Pancreas (tissue), 10 donors: Measurements from ENCODE around the gene RPS25. TPM values are rescaled to one million over a fixed set of nuclear protein-coding genes. Genes with fewer than 3 reads are reported as not detected.
"Not testable (repeated sequence)": the region's sequence is repeated elsewhere in the genome, so short reads cannot be mapped to it uniquely, and the experiment has no call there.

Experiments
- ATAC-seq, 4 donors: fragments of 200-7000 bp; cut with Tn5 transposase; one replicate each; pipeline versions ENCODE4 v1.8.0 to v1.9.1; 2020; ENCODE audit warnings: mild to moderate bottlenecking in 4 of 4, moderate library complexity in 4 of 4
- DNase-seq, 6 donors: peaks; one replicate each; pipeline ENCODE4 v3.0.0-alpha.2; 2020
- FAIRE-seq: peaks from 2 replicates; lab custom pipeline; 2012; peaks lifted over from hg19 to GRCh38; lab: Jason Lieb, UNC
- H3K27ac ChIP-seq, 4 donors: fragments of 200-600 bp; sonication (generic); 1 replicate in 3 of 4; 2 replicates in 1 of 4; pipeline versions ENCODE4 v1.5.0 to v1.8.0; 2020
- H3K27me3 ChIP-seq, 4 donors: fragments of 200-600 bp; one replicate each; pipeline ENCODE4 v1.8.0; 2021
- H3K36me3 ChIP-seq, 3 donors: fragments of 200-600 bp; sonication (generic) in 1 of 3; one replicate each; pipeline versions ENCODE4 v1.5.0 to v1.8.0; 2020 to 2021
- H3K4me1 ChIP-seq, 3 donors: fragments of 200-600 bp; one replicate each; pipeline ENCODE4 v1.8.0; 2021
- H3K4me3 ChIP-seq, 4 donors: fragments of 200-600 bp; sonication (generic) in 2 of 4; one replicate each; pipeline versions ENCODE4 v1.5.0 to v1.8.0; 2020 to 2021
- H3K9me3 ChIP-seq, 4 donors: fragments of 200-600 bp; one replicate each; pipeline ENCODE4 v1.8.0; 2021
- WGBS, 2 donors: extraction: QIAGEN DNeasy Blood & Tissue Kit; methylation state at CpG; one replicate each; pipeline ENCODE4 v1.1.7; 2013; 5-methylcytosine and 5-hydroxymethylcytosine counted together
- intact Hi-C, 3 donors: fragments of 100-400 bp; cut with DNase I; formaldehyde crosslinking; loops; one replicate each; pipeline versions ENCODE4 v1.11.1 to v1.14.2; 2022
- polyA plus RNA-seq, 2 donors: library from polyadenylated mRNA; stranded (reverse); fragments of 200-250 nt; gene quantifications; one replicate each; pipeline ENCODE4 v1.2.3, GENCODE V29; 2013
- total RNA-seq, 6 donors: library from RNA; stranded (reverse); fragmentation: NEBNext Ultra II Directional in 4 of 6; extraction: Animal tissue kit (Norgen Biotek cat#: 25700) in 4 of 6; gene quantifications; one replicate each; pipeline versions ENCODE4 v1.2.1 to v1.2.4, GENCODE V29; 2021 to 2023
- TF ChIP-seq, protein P1 (sequence below), 4 donors: fragments of 200-600 bp; sonication (generic) in 3 of 4; IDR thresholded peaks; one replicate each; pipeline versions ENCODE4 v1.5.0 to v1.8.0; 2021; ENCODE audit warnings: antibody characterized with exemption in 4 of 4
- donor health status: healthy with polysubstance abuse.
- donor health status: DM: no; HTN: no; CAD: no; lungs with moderate emphysema.
- donor health status: DM: no; HTN: no; CAD: no.
- donor health status: control.
- donor health status: control.
- donor health status: Bipolar disorder and iron deficiency.
- donor health status: DM: yes; HTN: yes; CAD: no.
- donor health status: DM: no; HTN: no; CAD: no.
- donor health status: DM: no; HTN: no; CAD: no.
- donor health status: DM: yes; HTN: yes; CAD: no.

Gene RPS25
- total and polyA plus RNA-seq, 8 donors = 536 to 1,472 (median 742) TPM

DNA sequence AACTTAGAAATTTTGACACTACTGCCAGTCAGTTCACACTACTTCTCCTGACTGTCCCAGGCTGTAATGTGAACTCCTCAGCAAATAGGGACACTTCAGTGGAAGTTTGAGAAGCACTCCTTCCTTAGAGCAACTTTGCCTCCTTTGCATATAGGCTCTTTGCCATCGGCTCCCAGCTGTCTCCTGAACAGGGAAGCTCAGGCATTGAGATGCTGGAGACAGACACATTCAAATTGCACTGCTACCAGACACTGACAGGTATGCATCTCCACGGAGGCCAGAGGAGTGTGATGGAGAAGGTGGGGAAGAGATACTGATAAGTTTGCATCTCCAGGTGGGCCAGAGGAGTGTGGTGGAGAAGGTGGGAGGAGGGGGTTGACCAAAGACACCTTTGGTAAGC is 1.9 kb upstream of the RPS25 start:
- H3K4me1 ChIP-seq = peaks cover 23 to 39% (median 29%) of the 10 kb centered on the region in 3 donors
- FAIRE-seq (no peak), ATAC-seq (no peak), DNase-seq (peak in 1 of 6 donors; percentile 16)
- WGBS, 2 donors = 18% methylated on average over 2 of the region's 2 CpGs
- H3K4me3 ChIP-seq = peak overlapping the region in 3 of 4 donors; percentile 69 to 88 (median 80)
- H3K27ac ChIP-seq = no peak overlapping the region
- intact Hi-C loops = no loop called here
- TF ChIP-seq, protein P1, sequence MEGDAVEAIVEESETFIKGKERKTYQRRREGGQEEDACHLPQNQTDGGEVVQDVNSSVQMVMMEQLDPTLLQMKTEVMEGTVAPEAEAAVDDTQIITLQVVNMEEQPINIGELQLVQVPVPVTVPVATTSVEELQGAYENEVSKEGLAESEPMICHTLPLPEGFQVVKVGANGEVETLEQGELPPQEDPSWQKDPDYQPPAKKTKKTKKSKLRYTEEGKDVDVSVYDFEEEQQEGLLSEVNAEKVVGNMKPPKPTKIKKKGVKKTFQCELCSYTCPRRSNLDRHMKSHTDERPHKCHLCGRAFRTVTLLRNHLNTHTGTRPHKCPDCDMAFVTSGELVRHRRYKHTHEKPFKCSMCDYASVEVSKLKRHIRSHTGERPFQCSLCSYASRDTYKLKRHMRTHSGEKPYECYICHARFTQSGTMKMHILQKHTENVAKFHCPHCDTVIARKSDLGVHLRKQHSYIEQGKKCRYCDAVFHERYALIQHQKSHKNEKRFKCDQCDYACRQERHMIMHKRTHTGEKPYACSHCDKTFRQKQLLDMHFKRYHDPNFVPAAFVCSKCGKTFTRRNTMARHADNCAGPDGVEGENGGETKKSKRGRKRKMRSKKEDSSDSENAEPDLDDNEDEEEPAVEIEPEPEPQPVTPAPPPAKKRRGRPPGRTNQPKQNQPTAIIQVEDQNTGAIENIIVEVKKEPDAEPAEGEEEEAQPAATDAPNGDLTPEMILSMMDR (IDR thresholded peaks at IDR 0.05) = no peak
- peaks cover 6 to 22% (median 14%) of the 10 kb centered on the region in 3 donors for H3K36me3 ChIP-seq
- no peaks in the 10 kb centered on the region for H3K9me3 ChIP-seq
- no peaks in the 10 kb centered on the region for H3K27me3 ChIP-seq

DNA sequence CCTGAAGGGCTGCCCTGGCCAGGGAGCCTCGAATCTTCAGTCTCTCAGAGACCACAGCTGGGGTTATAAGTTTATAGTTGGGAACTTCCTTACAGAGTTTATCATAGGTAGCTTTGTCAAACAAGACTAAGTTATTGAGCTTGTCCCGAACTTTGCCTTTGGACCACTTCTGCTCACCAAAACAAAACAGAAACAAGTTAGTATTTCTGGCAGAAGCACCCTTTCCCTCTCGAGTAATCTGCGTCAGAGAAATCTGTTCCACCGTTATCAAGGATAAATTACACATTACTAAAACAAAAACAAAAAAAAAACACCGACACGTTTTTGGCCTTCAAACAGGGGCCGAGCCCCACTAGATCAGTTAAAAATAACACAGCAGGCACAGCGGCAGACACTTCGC is 766 bp downstream of the RPS25 start:
- intact Hi-C loops, FAIRE-seq, H3K27me3 ChIP-seq, H3K9me3 ChIP-seq, ATAC-seq: not testable (repeated sequence)
- Histone ChIP-seq H3K4me3 (peak overlapping the region; percentile 67 to 88 (median 74)), H3K4me1 (peaks cover 17 to 35% (median 29%) of the 10 kb centered on the region in 3 donors), H3K36me3 (peaks cover 6 to 20% (median 9%) of the 10 kb centered on the region in 3 donors), H3K27ac (peak overlapping the region in 3 of 4 donors; percentile 87 to 93 (median 89))
- 1 to 2% methylated on average over 10 of the region's 10 CpGs for WGBS, 2 donors
- peak in 1 of 6 donors; percentile 2 for DNase-seq

DNA sequence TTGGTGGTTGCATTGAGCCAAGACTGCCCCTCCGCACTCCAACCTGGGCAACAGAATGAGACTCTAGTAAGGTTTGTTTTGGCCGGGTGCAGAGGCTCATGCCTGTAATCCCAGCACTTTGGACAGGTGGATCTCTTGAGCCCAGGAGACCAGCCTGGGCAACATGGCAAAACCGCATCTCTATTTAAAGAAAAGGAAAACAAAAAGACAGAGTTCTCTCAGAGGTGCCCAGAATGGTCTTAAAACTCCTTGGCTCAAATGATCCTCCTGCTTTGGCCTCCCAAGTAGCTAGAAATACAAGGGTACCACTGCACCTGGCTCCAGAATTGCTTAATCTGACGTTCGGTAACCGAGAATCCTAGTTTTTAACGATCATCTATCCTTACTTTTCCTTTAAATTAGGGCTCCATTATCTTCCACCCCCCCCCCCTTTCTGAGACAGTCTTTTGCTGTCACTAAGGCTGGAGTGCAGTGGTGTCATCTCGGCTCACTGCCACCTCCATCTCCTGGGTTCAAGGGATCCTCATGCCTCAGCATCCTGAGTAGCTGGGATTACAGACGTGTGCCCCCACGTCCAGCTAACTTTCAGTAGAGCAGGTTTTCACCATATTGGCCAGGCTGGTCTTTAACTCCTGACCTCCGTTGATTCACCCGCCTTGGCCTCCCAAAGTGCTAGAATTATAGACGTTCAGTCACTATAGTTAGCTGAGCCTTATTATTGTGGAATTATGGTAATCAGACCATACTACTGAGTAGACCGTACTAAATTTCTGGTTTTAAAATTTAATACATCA is 1.7 kb downstream of the RPS25 start:
- intact Hi-C loops = no loop called here
- peaks cover 6 to 20% (median 9%) of the 10 kb centered on the region in 3 donors for H3K36me3 ChIP-seq
- H3K27ac ChIP-seq = no peak overlapping the region
- H3K9me3 ChIP-seq = no peaks in the 10 kb centered on the region
- TF ChIP-seq, protein P1 (IDR thresholded peaks at IDR 0.05) = no peak
- WGBS, 2 donors = 56 to 61% methylated on average over 14 of the region's 14 CpGs
- peaks cover 17 to 35% (median 24%) of the 10 kb centered on the region in 3 donors for H3K4me1 ChIP-seq
- FAIRE-seq (no peak), ATAC-seq (no peak), DNase-seq (peak in 1 of 6 donors; percentile 17)
- no peaks in the 10 kb centered on the region for H3K27me3 ChIP-seq
- peak overlapping the region in 3 of 4 donors; percentile 69 to 88 (median 80) for H3K4me3 ChIP-seq

DNA sequence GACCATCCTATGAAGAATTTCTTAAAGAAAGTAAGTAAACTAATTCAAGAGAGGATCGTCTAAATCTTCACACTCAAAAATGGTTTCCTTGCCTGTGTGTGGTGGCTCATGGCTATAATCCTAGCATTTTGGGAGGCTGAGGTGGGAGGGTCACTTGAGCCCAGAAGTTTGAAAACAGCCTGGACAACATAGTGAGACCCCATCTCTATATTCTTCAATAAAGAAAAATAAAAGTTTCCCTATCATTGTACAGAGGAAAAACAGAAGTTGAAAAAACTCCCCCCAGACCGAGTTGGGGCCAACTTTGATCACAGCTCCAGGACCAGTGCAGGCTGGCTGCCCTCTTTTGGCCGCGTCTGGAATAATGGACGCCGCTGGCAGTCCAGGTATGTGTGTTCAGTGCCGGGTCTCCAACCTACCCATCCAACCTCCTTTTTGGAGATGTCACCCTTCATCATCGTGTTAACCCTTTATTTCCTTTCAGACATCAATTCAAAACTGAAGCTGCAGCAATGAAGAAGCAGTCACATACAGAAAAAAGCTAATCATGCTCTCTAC is 3.0 kb downstream of the RPS25 start:
- no peak overlapping the region for H3K4me3 ChIP-seq
- DNase-seq (peak in 1 of 6 donors; percentile 30), ATAC-seq (no peak), FAIRE-seq (no peak)
- TF ChIP-seq, protein P1 (IDR thresholded peaks at IDR 0.05) = no peak
- no peaks in the 10 kb centered on the region for H3K27me3 ChIP-seq
- H3K4me1 ChIP-seq = peaks cover 11 to 26% (median 13%) of the 10 kb centered on the region in 3 donors
- intact Hi-C loops = no loop called here
- no peak overlapping the region for H3K27ac ChIP-seq
- H3K9me3 ChIP-seq = no peaks in the 10 kb centered on the region
- H3K36me3 ChIP-seq = peaks cover 6 to 29% (median 9%) of the 10 kb centered on the region in 3 donors
- WGBS, 2 donors = 37 to 44% methylated on average over 8 of the region's 8 CpGs

DNA sequence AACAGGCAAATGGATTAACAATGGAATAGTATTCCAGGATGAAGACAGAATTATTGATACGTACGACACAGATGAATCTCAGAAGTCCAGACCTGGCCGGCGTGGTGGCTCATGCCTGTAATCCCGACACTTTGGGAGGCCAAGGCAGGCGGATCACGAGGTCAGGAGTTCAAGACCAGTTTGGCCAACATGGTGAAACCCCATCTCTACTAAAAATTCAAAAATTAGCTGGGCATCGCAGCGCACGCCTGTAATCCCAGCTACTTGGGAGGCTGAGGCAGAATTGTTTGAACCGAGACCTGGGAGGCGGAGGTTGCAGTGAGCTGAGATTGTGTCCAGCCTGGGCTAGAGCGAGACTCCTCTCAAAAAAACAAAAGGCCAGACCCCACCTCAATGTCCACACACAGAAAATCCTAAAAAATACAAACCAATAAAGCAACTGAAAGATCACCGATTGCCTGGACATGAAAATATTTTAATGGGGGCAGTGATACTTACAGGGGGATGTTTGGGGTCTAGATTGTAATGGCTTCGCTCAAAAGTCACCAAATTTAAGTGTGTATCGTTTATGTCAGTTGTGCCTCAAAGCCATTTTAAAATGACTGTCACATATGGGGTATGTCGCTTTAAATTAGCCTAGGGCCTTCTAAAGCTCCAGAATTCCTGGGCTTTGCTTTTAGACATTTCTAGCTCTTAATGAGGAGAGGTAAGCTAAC is 3.8 kb downstream of the RPS25 start:
- no peak overlapping the region for H3K27ac ChIP-seq
- FAIRE-seq (no peak), ATAC-seq (no peak), DNase-seq (peak in 1 of 6 donors; percentile 27)
- no peak overlapping the region for H3K4me3 ChIP-seq
- no peaks in the 10 kb centered on the region for H3K9me3 ChIP-seq
- intact Hi-C loops = no loop called here
- peaks cover 6 to 29% (median 9%) of the 10 kb centered on the region in 3 donors for H3K36me3 ChIP-seq
- H3K4me1 ChIP-seq = peaks cover 6 to 20% (median 11%) of the 10 kb centered on the region in 3 donors
- TF ChIP-seq, protein P1 (IDR thresholded peaks at IDR 0.05) = no peak
- 94 to 96% methylated on average over 17 of the region's 17 CpGs for WGBS, 2 donors
- H3K27me3 ChIP-seq = no peaks in the 10 kb centered on the region
